Activated CD4-positive, alpha-beta T cell treated with anti-CD3 and anti-CD28 coated beads for 48 hours (primary cell): Measurements from ENCODE around the gene CAGE1.

Experiments used
- DNase-seq: peaks from one replicate; pipeline ENCODE4 v3.0.0-alpha.2; 2020

CAGE1 gene

GRCh38 chr6:7304821-7305220, 84.7 kb downstream of the CAGE1 start:
- no peak for DNase-seq

DNA sequence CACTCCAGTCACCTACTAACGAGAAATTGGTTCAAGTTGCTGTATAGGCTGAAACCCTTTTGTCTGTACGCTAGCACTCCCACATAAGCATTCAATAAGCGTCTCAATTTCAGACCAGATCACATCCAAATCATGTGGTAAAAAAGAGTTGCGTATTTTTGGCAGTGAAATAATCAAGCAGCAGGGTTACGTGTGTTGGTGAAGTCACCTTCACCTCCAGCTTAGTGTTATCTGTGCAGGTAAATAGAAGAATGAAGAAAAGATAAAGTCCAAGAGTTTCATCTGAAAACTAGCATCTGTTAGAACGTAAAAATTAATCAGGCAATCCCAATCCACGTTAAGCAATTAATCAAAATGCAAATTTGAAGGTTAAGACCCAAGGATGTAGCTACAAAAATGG, 87.8 kb downstream of the CAGE1 start:
- no peak for DNase-seq

DNA sequence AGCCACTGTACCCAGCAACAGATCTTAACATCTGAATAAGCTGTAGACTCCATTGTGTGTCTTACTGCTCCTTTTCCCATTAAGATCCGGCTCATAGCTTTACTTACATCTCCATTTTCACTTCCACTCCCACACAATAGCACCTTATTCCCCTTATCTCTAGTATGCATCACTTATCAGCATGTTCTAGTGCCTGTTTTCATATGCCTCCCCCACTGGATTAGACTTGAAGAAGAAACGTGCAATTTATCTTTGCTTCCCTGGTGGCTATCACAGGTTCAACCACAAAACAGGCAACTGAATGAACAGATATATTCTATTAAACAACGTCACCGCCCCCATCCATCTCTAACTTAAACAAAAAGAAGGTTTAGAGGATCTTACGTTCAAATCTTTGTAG, 88.6 kb downstream of the CAGE1 start:
- DNase-seq = no peak

GRCh38 chr6:7298113-7298512, 91.4 kb downstream of the CAGE1 start:
- DNase-seq = no peak

GRCh38 chr6:7296602-7297001, 92.9 kb downstream of the CAGE1 start:
- DNase-seq = no peak

DNA sequence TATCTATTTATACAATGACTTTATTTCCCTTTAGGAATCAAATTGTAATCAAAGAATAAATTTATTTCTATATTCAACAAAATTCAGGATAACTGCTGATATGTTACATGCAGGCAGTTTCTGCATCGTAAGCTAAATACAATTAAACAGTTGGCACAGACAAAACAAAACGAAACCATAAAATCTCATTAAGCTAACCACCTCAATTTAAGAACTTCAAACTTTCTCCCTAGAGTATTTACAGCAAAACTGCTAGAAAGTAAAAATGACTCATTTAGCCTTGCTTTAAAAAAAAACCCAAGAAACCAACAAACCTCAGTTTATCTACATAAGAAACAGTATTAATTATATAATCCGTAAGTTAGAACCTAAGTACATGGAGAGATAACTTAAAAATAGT, 93.6 kb downstream of the CAGE1 start:
- DNase-seq = no peak

GRCh38 chr6:7292596-7293255, 96.8 kb downstream of the CAGE1 start:
- no peak for DNase-seq

- no peak for DNase-seq
These were observed 99.5 kb downstream of the CAGE1 start for GRCh38 chr6:7290079-7290478.

DNA sequence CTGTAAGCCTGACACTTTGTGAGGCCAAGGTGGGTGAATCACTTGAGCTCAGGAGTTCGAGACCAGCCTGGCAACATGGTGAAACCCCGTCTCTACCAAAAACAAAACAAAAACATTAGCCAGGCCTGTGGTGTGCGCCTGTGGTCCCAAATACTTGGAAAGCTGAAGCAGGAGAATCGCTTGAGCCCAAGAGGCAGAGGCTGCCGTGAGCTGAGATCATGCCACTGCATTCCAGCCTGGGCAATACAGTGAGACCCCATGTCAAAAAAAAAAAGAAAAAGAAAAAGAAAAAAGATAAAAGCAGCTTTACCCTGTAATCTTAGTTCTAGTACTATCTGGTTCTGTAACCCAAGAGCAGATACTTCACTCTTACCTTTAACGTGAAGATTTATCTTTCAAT, 104.1 kb downstream of the CAGE1 start:
- no peak for DNase-seq

GRCh38 chr6:7283676-7284075, 105.9 kb downstream of the CAGE1 start:
- no peak for DNase-seq

- DNase-seq = no peak
These were observed 107.2 kb downstream of the CAGE1 start for GRCh38 chr6:7282097-7282906.
